Measurements from ENCODE around the gene NBEA. TPM values are rescaled to one million over a fixed set of nuclear protein-coding genes. Genes with fewer than 3 reads are reported as not detected.
"Not testable (repeated sequence)": the region's sequence is repeated elsewhere in the genome, so short reads cannot be mapped to it uniquely, and the experiment has no call there.

Gene NBEA
- total RNA-seq, 1 experiment from 2014 or later, result not detected

- no peak for DNase-seq (ENCODE audit: low spot score)
These were observed 17.4 kb downstream of the NBEA start for GRCh38 chr13:34959489-34959888.

DNA sequence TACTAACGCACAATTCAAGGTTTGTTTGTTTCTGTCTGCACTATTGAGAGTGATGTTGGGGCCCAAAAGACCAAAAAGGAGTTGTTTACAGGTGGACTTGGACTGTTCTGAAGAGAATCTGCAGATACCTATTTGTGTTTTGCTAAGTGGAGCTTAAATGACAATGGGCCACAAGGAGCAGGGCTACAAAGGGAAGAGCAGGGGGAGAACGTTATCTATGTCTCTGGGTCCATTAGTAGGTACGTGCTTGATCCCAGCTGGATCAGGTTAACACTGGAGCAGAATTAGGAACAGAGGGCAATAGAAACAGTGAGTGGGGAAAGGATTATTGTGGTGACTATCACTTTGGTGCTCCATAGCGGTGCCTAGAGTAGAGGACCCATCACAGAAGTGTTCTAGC lies 22.5 kb downstream of the NBEA start:
- no peak for DNase-seq (ENCODE audit: low spot score)

GRCh38 chr13:34967851-34968562 lies 25.9 kb downstream of the NBEA start:
- peak; percentile 19 for DNase-seq (ENCODE audit: low spot score)

- not testable (repeated sequence) for DNase-seq (ENCODE audit: low spot score)
These were observed 27.5 kb downstream of the NBEA start for GRCh38 chr13:34969539-34969938.

DNA sequence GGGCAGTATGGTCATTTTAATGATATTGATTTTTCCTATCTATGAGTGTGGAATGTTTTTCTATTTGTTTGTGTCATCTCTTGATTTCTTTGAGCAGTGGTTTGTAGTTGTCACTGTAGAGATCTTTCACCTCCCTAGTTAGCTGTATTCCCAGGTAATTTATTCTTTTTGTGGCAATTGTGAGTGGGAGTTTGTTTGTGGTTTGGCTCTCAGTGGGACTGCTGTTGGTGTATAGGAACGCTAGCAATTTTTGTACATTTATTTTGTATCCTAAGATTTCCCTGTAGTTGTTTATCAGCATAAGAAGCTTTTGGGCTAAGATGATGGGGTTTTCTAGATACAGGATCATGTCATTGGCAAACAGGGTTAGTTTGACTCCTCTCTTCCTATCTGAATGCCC lies 28.9 kb downstream of the NBEA start:
- DNase-seq (ENCODE audit: low spot score), result no peak

GRCh38 chr13:34971473-34971872 lies 29.4 kb downstream of the NBEA start:
- DNase-seq (ENCODE audit: low spot score), result no peak

DNA sequence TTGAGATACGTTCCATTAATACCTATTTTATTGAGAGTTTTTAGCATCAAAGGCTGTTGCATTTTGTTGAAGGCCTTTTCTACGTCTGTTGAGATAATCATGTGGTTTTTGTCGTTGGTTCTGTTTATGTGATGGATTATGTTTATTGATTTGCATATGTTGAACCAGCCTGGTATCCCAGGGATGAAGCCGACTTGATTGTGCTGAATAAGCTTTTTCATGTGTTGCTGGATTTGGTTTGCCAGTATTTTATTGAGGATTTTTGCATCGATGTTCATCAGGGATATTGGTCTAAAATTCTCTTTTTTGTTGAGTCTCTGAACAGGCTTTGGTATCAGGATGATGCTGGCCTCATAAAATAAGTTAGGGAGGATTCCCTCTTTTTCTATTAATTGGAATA lies 43.1 kb downstream of the NBEA start:
- DNase-seq (ENCODE audit: low spot score), result not testable (repeated sequence)

DNA sequence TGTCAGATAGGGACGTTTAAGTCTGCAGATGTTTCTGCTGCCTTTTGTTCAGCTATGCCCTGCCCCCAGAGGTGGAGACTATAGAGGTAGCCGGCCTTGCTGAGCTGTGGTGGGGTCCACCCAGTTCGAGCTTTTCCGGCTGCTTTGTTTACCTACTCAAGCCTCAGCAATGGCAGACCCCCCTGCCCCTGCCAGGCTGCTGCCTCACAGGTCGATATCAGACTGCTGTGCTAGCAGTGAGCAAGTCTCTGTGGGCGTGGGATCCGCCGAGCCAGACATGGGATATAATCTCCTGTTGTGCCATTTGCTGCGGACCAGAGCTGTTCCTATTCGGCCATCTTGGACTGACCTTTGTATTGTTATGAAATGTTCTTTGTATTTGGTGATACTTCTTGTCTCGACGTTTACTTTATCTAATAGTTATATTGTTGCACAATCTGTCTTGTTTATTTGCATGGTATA lies 46.3 kb downstream of the NBEA start:
- DNase-seq (ENCODE audit: low spot score), result no peak

DNA sequence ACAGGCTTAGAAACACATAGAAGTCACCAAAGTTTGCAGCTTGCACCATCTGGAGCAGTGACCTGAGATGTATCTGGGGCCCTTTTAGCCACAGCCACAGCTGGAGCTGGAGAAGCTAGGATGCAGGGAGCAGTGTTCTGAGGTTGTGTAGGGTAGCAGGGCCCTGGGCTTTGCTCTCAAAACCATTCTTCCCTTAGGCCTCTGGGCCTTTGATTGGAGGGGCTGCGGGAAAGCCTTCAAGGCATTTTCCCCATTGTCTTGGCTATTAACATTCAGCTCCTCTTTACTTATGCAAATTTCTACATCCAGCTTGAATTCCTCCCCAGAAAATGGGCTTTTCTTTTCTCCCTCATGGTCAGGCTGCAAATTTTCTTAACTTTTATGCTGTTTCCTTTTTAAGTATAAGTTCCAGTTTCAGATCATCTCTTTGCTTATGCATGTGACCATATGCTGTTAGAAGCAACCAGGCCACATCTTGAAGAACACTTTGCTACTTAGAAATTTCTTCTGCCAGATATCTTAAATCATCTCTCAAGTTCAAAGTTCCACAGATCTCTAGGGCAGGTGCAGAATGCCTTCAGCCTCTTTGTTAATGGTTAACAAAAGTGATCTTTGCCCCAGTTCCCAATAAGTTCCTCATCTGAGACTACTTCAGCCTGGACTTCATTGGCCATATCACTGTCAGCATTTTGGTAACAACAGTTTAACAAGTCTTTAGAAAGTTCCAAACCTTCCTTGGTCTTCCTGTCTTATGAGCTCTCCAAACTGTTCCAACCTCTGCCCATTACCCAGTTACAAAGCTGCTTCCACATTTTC lies 48.5 kb downstream of the NBEA start:
- DNase-seq (ENCODE audit: low spot score), result peak; percentile 27

GRCh38 chr13:34993470-34993869 lies 51.4 kb downstream of the NBEA start:
- DNase-seq (ENCODE audit: low spot score), result no peak

GRCh38 chr13:35003734-35004133 lies 61.7 kb downstream of the NBEA start:
- DNase-seq (ENCODE audit: low spot score), result not testable (repeated sequence)

DNA sequence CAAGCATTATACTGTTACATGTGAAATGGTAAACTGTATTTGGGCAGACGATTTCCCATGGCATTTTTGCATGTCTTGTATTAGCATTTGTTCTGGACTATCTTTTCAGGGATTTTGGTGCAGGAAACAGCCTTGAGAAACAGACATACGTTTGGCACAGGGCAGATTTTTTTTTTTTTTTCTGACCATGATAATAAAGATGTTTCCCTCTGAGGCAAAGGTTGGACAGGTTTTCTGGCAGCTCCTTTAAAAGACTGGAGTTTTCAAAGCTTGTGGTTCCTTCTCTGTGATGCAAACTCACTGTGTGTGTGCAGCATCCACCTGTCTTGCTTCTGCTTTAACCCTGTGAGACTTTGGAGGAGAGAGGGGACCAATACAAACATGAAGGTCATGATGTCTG lies 63.0 kb downstream of the NBEA start:
- no peak for DNase-seq (ENCODE audit: low spot score)

DNA sequence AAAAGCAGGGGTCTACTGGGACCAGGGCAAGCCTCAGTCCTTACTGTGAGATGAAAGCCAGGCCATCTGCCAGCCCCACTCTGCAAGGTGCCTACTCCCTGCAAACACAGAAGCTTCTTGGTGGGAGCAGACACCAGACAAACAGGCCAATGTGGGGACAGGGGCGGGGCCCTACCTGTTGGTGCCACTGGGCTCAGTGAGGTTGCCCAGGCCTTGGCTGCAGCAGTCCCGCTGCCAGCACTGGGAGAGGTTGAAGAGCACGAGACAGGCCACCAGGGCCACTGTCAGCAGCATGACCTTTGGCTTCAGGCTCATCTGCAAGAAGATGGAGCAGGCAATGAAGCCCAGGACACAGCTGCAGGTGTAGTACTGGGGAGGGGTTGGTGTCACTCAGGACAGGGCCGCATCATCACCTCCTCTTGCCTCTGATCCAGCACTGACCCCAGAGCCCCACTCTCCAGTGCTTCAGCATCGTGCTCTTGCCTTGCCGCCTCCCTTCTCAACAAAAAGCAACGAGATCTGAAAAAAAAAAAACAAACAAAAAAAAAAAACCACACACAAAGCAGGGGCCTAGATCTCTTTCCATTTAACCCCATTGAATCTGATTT lies 72.6 kb downstream of the NBEA start:
- DNase-seq (ENCODE audit: low spot score), result no peak

- no peak for DNase-seq (ENCODE audit: low spot score)
These were observed 74.5 kb downstream of the NBEA start for GRCh38 chr13:35016362-35017112.

- peak; percentile 27 for DNase-seq (ENCODE audit: low spot score)
These were observed 83.2 kb downstream of the NBEA start for GRCh38 chr13:35025314-35025713.

DNA sequence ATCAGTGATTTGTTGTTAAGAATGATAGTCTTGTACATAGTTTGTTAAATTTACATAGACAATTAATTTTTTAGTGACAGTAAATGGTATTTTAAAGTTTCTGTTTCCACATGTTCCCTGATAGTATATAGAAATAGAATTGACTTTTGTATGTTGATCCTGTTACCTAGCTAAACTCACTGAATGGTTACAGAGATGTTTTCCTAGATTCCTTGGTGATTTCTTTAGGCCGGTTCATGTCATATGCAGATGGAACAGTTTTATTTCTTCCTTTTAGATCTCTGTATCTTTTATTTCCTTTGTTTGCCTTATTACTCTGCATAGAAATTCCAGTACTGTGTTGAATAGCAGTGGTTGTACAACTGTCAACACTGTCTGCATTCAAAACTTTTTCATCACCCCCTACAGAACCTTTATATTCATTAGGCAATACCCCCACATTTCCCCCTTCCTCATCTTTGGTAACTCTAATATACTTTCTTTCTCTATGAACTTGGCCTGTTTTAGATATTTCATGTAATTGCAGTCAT lies 86.3 kb downstream of the NBEA start:
- no peak for DNase-seq (ENCODE audit: low spot score)

DNA sequence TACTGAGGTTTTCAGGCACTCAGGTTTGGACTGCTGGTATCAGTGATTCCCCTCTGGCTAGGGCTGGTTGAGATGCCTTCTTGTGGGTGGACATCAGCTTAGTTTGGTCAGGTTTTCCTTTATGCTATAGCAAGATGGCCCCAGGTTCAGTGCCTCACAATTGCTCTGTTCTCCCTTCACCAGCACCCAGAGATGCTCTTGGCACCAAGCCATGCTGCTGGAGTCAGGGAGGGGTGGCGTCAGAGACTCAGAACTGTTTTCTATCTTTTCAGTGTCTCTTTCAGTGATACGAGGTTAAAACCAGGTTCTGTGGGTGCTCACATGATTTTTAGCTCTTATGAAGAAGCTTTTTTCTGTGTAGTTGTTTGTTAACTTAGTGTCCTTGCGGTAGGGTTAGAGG lies 96.9 kb downstream of the NBEA start:
- DNase-seq (ENCODE audit: low spot score), result no peak

DNA sequence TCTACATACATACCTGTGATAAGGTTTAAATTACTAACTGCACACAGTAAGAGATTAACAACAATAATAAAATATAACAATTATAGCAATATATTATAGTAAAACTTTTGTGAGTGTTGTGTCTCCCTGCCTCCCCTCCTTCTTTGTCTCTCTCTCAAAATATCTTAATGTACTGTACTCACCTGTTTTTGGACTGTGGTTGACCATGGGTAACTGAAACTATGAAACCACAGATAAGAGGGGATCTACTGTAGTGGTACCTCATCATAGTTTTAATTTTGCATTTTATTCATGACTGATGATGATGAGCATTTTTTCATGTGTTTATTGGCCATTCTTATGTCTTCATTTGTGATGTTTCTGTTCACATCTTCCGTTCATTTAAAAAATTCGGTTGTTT lies 104.5 kb downstream of the NBEA start:
- DNase-seq (ENCODE audit: low spot score), result no peak

DNA sequence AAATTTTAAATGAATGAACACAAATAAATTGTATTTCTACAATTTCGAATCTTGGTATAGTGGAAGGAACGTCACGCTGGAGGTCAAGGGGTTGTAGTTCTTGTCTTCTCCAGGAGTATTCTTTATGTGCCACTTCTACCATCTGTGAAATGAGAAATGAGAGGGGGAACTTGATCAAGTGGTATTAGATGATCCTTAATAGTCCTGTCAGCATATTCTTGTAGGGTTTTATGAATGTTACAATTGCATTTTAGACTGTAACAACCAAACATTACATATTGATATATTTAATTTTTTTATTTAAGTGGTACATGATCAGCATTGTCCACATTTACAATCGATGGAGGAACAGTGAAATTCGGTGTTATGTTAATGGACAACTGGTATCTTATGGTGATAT lies 113.6 kb downstream of the NBEA start:
- DNase-seq (ENCODE audit: low spot score), result no peak

DNA sequence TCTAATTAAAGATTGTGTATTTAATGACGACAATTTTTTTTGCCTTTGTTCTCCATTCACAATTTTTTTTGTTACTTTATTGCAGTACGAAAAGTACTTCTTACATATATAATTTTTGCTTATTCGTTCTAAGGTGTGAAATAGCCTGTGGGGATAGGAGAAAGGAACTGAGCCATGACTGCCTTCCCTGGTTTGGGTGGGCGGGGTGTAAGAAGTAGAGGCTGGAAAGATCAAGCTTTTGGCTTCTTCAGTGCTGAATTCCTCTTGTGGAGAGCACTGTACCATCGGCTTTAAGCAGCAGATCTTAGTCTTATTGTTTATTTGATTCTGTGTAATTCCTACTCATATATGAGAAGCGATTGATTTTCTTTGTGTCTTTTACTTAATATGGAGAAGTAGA lies 115.8 kb downstream of the NBEA start:
- DNase-seq (ENCODE audit: low spot score), result no peak

- not testable (repeated sequence) for DNase-seq (ENCODE audit: low spot score)
These were observed 116.5 kb downstream of the NBEA start for GRCh38 chr13:35058585-35058984.

GRCh38 chr13:35086667-35087066 lies 144.6 kb downstream of the NBEA start:
- DNase-seq (ENCODE audit: low spot score), result no peak
